SH-SY5Y (cell line): Measurements from ENCODE around the gene NT5C2.

Source experiments
- GATA2 ChIP-seq: IDR thresholded peaks from 2 replicates; pipeline ENCODE4 v1.6.1; 2011; ENCODE audit warnings: mild to moderate bottlenecking, low read depth, low read length
- GATA3 ChIP-seq: IDR thresholded peaks from 2 replicates; pipeline ENCODE4 v1.6.1; 2011; ENCODE audit warnings: low read depth, mild to moderate bottlenecking, low read length, moderate library complexity

Gene NT5C2

DNA sequence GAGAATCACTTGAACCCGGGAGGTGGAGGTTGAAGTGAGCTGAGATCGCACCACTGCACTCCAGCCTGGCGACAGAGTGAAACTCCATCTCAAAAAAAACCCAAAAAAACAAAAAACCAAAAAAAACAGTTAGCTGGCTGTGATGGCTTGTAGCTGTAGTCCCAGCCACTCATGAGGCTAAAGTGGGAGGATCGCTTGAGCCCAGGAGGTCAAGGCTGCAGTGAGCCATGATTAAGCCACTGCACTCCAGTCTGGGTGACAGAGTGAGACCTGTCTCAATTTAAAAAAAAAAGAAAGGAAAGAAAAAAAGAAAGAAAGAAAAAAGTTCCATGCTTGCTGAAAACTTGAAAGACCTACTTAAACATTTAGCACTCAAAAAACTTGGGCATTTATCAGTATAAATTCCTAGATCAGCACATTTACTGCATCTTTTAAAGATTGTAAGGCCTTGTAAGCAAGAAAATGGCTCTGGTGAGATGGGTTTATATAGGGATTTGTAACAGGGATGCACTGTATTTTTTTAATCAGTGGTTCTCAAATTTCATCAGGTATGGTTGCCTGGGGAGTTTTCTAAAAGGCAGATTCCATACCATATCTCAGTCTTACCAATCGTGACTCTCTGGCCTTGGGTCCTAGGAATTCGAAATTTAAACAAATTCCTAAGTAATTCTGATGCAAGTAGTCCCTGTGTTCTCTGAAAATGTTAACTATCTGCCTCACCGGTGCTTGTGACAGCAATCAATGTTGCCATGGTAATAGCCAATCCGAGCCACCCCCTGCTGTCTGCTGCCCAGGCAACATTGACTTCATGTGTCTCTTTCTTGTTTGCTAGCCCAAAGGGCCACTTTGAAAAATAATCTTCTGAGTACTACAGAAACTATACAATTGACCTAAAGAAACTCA lies 11.5 kb upstream of the NT5C2 start:
- TF ChIP-seq GATA2 (no peak), GATA3 (no peak)

DNA sequence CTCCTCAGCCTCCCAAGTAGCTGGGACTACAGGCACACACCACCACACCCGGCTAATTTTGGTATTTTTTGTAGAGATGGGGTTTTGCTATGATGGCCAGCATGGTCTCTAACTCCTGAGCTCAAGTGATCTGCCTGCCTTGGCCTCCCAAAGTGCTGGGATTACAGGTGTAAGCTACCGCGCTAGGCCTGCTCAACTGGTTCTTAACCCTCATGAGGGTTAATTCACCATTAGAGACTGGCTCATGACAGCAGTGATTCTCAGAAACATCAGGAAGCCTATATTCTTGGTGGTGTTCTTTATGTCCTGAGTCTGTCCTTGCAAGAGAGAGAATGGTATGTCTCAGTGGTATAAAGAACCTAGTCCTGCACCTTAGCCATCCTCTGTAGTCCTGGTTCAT lies 10.4 kb upstream of the NT5C2 start:
- TF ChIP-seq GATA3: no peak
- no peak for TF ChIP-seq GATA2

DNA sequence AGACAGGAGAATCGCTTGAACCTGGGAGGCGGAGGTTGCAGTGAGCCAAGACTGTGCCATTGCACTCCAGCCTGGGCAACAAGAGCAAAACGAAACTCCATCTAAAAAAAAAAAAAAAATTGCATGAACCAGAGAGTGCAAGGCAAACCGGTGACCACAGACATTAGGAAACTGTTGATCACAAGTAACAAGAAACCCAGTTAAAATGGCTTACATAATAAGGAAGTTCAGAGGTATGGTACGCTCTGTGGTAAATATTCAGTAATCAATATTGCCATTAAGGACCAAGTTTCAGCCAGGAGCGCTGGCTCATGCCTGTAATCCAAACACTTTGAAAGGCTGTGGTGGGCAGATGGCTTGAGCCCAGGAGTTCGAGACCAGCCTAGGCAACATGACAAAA lies 9.2 kb upstream of the NT5C2 start:
- TF ChIP-seq GATA3: no peak
- no peak for TF ChIP-seq GATA2

DNA sequence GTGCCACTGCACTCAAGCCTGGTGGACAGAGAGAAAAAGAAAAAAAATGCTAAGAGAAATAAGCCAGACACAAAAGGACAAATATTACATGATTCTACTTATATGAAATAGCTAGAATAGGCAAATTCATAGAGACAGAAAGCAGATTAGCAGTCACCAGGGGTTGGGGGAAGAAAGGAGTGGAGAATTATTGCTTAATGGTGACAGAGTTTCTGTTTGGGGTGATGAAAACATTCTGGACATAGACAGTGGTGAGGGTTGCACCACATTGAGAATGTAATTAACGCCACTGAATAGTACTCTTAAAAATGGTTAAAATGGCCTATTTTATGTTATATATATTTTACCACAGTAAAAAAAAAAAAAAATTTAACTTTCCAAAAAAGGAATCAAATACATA lies 6.4 kb upstream of the NT5C2 start:
- no peak for TF ChIP-seq GATA3
- TF ChIP-seq GATA2: no peak

DNA sequence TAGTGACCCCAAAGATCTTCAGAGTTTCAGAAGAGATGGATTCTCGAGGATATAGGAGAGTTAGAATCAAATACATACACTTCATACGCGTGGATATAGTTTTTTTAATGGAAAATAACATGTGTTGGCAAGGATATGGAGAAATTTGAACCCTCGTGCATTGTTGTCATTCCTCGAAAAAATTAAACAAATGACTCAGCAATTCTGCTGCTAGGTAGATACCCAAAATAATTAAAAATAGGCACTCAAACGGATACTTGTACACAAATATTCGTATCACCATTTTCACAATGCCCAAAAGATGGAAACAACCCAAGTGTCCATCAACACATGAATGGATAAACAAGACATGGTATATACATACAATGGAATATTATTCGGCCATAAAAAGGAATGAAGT lies 5.6 kb upstream of the NT5C2 start:
- TF ChIP-seq GATA2 (no peak), GATA3 (no peak)

DNA sequence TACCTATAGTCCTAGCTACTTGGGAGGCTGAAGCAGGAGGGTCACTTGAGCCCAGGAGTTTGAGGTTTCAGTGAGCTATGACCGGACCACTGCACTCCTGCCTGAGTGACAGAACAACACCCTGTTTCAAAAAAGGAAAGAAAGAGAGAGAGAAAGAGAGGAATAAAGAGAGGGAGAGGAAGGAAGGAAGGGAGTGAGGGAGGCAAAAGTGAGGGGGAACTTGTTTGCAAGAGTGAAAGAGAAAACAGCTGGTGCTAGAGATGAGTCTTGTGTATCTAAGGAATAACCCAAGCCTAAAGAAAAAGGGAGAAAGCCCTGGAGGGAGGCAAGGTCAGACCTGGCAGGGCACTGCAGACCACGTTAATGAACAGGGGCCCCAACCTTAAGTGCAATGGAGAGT lies 4.8 kb upstream of the NT5C2 start:
- TF ChIP-seq GATA3 (no peak), GATA2 (no peak)

DNA sequence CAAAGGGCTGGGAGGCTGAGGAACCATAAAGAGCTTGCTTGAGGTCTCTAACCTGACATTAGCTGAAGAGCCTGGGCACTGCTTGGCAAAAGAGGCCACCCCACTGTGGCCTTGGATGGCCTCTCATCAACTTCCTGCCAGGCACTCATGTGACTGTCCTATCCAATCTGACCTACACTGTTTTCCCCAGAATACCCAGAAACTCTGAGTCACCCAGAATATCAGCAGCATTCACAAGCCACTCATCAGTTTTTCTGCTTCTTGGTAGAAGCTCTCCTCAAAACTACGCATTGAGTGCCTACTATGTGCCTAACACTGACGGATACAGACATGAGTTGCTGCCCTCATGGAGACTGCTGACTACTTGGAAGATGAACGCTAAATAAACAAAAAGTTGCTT lies 4.1 kb upstream of the NT5C2 start:
- TF ChIP-seq GATA3 (no peak), GATA2 (no peak)

DNA sequence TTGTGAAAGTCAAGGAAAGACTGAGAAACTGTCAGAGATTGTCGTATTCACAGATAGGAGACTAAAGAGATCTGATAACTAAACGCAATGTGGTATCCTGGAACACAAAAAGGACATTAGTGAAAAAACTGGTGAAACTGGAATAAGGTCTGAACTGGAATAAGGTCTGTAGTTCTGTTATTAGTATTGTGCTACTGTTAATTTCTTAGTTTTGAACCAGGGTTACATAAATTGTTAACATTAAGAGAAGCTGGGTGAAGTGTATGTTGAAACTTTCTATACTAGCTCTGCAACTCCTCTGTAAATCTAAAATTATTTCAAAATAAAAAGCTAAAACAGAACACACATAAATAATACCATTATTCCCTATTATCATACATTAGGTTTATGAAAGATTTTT lies 3.4 kb upstream of the NT5C2 start:
- TF ChIP-seq GATA2 (no peak), GATA3 (no peak)

DNA sequence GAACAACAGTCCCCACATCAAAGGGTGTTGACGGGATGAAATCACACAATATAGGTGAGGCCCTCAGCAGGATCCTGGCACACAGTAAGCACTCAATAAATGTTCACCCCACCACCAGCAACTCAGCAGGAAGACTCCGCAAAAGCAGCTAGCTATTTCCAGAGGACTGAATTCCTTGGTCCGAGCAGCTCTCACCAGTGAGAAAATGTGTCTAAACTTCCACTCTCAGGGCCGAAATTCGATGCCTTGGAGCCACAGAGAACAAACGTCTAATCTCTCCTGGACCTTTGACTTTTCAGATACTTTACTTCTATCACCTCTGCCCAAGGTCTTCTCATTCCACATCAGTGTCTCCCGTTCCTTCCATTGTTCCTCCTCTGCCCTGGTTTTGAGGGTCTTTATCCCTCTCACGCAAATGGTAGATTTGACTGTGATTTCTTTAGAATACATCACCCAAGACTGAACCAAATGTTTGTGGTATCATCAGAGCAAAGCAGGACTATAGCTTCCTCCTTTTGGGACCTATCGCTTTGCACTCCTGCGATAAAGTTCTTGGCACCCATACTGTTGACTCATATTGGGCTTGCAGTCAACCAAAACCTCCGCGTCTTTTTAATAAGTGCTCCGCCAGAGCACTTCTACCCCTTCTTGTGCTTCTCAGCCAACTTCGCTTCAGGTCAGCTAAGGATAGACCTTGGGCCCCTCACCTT lies 903 bp upstream of the NT5C2 start:
- TF ChIP-seq GATA2 (no peak), GATA3 (no peak)

DNA sequence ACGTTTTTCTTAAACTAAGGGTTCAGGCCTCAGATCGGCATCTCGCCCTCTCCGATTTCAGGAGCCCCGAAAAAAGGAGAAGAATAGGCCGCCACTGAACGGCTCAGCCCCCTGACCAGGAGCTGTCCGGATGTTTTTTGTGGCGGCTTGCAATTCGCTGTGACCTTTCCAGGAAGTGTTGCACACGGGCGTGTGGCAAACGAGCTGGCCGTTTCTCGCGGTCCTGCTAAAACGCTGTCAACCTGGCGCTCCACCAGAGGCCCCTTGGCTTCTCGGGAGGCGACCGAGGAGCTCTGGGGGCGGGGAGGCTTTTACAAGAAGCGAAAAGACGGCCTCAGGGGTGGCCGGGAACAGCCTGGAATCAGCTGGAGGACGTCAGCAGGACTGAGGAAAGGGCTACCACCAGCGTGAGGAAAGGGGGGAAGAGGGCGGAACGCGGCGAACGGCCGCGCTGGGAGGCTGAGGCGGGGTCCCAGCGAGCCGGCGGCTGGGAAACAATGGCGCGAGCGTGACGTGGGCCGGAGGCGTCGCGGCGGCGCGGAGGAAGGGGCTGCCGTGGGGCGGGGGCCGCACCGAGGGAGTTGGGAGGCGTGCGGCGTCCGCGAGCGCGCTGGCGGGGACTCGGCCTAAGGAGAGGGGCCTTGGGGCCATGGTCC lies 493 bp downstream of the NT5C2 start:
- TF ChIP-seq GATA2 (no peak), GATA3 (no peak)

DNA sequence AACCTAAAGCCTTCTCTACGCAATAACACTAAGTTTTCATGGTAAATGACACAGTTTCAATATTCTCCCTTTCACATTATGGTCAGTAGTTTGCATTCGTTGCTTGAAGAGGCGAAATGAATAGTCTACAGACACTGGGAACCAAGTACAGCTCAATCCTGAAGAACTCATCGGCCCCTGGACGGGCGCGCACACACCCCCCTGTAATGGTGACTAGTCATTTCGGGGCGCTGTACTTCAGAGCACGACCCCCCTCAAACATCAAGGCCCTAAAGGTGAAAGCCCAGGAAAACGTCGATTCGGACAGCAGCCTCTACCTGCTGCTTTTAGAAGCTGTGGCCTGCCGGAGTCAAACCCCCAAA lies 1.0 kb downstream of the NT5C2 start:
- TF ChIP-seq GATA2: no peak
- TF ChIP-seq GATA3: no peak

DNA sequence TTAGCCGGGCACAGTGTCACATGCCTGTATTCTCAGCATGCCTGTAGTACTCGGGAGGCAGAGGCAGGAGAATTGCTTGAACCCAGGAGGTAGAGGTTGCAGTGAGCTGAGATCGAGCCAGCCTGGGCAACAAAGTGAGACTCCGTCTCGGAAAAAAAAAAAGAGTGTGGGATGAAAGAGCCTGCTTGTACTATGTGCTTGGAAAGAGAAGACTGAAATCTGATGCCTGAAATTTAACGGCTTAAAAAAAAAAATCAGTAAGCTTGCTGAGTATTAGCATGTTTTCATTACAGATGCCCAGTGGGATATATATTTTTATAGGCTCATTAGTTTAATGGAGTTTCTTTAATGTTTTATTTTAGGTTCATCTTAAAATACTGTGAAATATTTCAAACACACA lies 4.2 kb downstream of the NT5C2 start:
- no peak for TF ChIP-seq GATA3
- no peak for TF ChIP-seq GATA2

DNA sequence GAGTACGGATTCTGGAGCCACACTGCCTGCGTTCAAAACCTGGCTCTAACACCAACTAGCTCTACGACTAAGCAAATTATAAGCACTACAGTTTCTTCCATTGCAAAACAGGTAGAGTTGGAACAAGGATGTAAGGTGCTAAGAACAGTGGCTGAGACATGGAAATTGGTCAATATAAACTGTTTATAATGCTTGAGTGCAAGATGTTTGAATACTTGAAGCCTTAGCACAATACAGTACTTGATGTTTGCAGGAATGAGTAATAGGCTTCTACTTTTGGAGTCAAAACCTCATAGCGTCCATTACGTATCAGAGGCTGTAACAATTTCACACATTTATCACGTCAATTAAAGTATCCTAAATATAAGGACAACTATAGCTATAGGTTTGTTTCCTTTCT lies 6.9 kb downstream of the NT5C2 start:
- TF ChIP-seq GATA3: no peak
- TF ChIP-seq GATA2: no peak

DNA sequence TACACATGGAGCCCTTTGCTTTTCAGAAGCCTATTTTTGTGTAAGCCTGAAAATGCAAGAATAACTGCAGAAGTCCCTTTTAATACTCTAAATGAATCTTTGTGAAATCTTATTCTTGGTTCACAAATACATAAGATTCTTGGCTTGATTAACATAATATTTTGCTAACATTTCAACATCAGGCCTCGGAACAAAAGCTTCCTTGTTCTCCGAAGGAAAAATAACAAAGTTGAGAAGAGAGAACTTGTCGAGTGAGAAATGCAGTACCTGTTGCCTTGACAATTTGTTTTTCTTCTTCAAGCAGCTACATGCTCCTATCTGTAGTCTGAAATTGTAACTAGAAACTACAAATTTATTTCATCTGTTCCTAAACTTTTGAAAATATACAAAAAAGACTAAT lies 8.5 kb downstream of the NT5C2 start:
- TF ChIP-seq GATA2 (no peak), GATA3 (no peak)

DNA sequence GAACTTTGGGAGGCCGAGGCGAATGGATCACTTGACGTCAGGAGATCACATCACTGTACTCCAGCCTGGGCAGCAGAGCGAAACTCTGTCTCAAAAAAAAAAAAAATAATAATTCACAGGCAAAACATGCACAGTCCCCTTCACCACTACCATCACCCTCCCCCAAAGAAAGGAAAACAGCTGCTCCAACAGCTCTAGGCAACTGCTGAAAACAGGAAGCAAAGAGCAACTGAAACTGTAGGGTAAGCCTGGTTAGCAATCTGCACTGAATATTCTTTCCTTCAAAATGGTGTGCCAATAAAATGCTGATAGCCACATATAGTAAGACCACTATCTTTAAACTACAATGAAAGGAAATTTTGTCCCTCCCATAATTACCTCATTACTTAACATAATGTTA lies 11.8 kb downstream of the NT5C2 start:
- TF ChIP-seq GATA2 (no peak), GATA3 (no peak)
